Measurements from ENCODE around the gene PAPPA.

PAPPA gene

GRCh38 chr9:116451500-116452115 lies 298.0 kb downstream of the PAPPA start:
- Histone ChIP-seq H3K36me3 (ENCODE audit: control insufficient read depth, insufficient read depth, low read length) (no peaks in the 10 kb centered on the region), H3K9ac (no peak overlapping the region), H3K4me3 (ENCODE audit: low read depth, low read length) (no peak overlapping the region), H3K9me3 (ENCODE audit: control insufficient read depth, low read length) (no peaks in the 10 kb centered on the region), H2AFZ (no peak overlapping the region), H3K4me2 (ENCODE audit: low read length) (no peak overlapping the region), H3K79me2 (no peaks in the 10 kb centered on the region), H3K4me1 (no peaks in the 10 kb centered on the region), H3K27me3 (ENCODE audit: control insufficient read depth, insufficient read depth, low read length) (no peaks in the 10 kb centered on the region), H3K27ac (no peak overlapping the region)
- TF ChIP-seq CTCF (IDR thresholded peaks at IDR 0.05), result no peak

Measured in parathyroid adenoma (tissue), 2 donors.